Activated naive CD4-positive, alpha-beta T cell treated with anti-CD3 and anti-CD28 coated beads, Interleukin-2, amount 50 U/mL, for 72 hours (primary cell): Measurements from ENCODE around the gene STPG1. TPM values are rescaled to one million over a fixed set of nuclear protein-coding genes. Genes with fewer than 3 reads are reported as not detected.

Experiments
- ATAC-seq, 2 donors: fragments of 150-1000 bp; cut with Tn5 transposase; 2 replicates each; pipeline ENCODE4 v1.10.0; 2021; ENCODE audit warnings: mild to moderate bottlenecking in 2 of 2, moderate library complexity in 2 of 2
- DNase-seq, 2 donors: peaks; one replicate each; pipeline ENCODE4 v3.0.0; 2021 to 2022; ENCODE audit warnings: low spot score in 2 of 2
- H3K27ac Mint-ChIP-seq, 2 donors: one replicate each; pipeline ENCODE4 v1.8.0; 2022; ENCODE audit warnings: mild to moderate bottlenecking in 2 of 2, mixed read lengths in 2 of 2
- H3K36me3 Mint-ChIP-seq, 2 donors: one replicate each; pipeline ENCODE4 v1.8.0; 2022; ENCODE audit warnings: mixed read lengths in 2 of 2
- H3K9me3 Mint-ChIP-seq, 2 donors: one replicate each; pipeline ENCODE4 v1.8.0; 2022; ENCODE audit warnings: mixed read lengths in 2 of 2
- total RNA-seq, 2 donors: library from RNA; stranded (reverse); gene quantifications; one replicate each; pipeline ENCODE4 v1.2.3, GENCODE V29; 2022

The STPG1 gene
- total RNA-seq, 2 donors from 2014 or later, result 6.1 to 7.0 TPM

DNA sequence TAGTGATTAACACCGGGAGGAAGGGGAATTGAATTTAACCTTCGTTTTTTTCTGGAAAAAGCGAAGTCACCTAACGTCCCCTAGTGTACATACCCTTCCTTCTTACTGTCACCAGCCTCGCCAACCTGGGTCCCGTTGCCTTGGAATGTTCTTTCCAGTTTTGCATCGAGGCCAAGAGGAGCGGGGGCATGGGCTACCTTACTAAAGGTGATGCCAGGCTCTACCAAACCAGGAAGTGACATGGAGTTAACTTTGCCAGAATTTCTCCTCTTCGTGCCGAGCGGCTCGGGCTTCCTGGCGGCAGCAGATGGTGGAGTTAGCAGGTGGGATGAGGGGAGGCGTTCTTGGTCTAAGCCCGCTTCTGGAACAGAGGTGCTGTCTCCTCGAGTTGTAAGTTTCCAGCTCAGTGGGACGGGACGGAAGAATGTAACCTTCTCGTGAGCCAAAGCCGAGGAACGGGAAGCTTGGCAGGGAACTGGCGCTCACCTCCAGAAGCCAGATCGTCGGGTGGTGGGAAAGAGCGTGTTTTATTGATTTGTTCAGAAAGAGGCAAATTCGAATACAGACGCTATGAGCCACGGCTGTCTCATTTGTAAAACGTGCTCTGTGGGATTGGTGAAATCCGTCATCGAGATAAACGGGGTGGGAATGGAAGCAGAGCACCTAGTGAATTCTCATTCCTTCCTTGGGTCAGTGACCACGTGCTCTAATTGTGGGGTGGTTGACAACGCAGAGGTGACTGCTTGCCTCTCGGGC is 2.5 kb upstream of the STPG1 start:
- Mint-ChIP-seq H3K27ac (peak overlapping the region; percentile 96 to 97), H3K9me3 (no peaks in the 10 kb centered on the region), H3K36me3 (peaks cover 25% of the 10 kb centered on the region in 2 donors)
- ATAC-seq (peak in 1 of 2 donors; percentile 13), DNase-seq (peak in 1 of 2 donors; percentile 58)

GRCh38 chr1:24415334-24415909 is 1.8 kb upstream of the STPG1 start, which contains the start of gene NIPAL3:
Gene NIPAL3 (plus strand): TSS chr1:24415802. CDS start chr1:24419548, 3,746 bp downstream.
- Mint-ChIP-seq H3K36me3 (peaks cover 22 to 23% of the 10 kb centered on the region in 2 donors), H3K27ac (peak within 1 kb of the TSS; percentile 96 to 97), H3K9me3 (no peaks in the 10 kb centered on the region)
- DNase-seq (peak; percentile 96 to 99), ATAC-seq (peak; percentile 92 to 93)

GRCh38 chr1:24414775-24415333 is 1.3 kb upstream of the STPG1 start:
- ATAC-seq, result no peak
- Mint-ChIP-seq H3K36me3 (peaks cover 19 to 22% of the 10 kb centered on the region in 2 donors), H3K9me3 (no peaks in the 10 kb centered on the region), H3K27ac (peak overlapping the region; percentile 82 to 97)
- DNase-seq, result no peak

- H3K27ac Mint-ChIP-seq, result no peak overlapping the region
- H3K9me3 Mint-ChIP-seq, result no peaks in the 10 kb centered on the region
- no peak for DNase-seq
- no peak for ATAC-seq
- peaks cover 12 to 18% of the 10 kb centered on the region in 2 donors for H3K36me3 Mint-ChIP-seq
These were observed 1.2 kb downstream of the STPG1 start for GRCh38 chr1:24412408-24412807.

GRCh38 chr1:24411963-24412362 is 1.6 kb downstream of the STPG1 start:
- DNase-seq (no peak), ATAC-seq (no peak)
- Mint-ChIP-seq H3K9me3 (no peaks in the 10 kb centered on the region), H3K36me3 (peaks cover 12 to 18% of the 10 kb centered on the region in 2 donors), H3K27ac (no peak overlapping the region)

DNA sequence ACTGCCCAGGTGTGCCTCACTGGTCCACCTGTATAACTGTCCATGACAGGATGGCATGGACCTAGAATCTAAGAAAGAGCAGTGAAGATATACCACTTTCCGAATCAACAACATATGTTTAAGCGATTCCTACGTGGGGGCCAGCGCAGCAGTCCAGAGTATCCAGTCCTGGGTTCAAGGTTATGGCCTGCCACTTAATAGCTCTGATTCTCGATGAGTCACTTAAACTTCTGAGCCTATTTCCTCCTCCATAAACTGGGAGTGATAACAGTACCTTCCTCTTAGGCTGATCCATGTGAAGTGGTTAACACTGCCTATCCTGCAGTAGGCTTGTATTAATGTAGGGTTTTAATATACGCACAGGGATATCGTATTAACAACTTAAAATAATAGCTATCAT is 2.8 kb downstream of the STPG1 start:
- Mint-ChIP-seq H3K27ac (no peak overlapping the region), H3K36me3 (peaks cover 2 to 10% of the 10 kb centered on the region in 2 donors), H3K9me3 (no peaks in the 10 kb centered on the region)
- ATAC-seq, result no peak
- DNase-seq, result no peak

DNA sequence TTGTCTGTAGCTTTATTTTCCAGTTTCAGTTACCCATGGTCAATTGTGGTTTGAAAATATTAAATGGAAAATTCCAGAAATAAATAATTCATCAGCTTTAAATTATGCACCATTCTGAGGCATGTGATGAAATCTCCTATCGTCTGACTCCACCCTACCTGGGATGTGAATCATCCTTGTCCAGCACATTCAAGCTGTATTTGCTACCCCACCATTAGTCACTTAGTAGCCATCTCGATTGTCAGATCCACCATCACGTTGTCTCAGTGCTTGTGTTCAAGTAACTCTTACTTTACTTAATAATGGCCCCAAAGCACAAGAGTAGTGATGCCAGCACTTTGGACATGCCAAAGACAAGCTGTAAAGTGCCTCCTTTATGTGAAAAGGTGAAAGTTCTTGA is 4.0 kb downstream of the STPG1 start:
- Mint-ChIP-seq H3K9me3 (no peaks in the 10 kb centered on the region), H3K36me3 (peaks cover 0 to 8% of the 10 kb centered on the region in 2 donors), H3K27ac (no peak overlapping the region)
- ATAC-seq (no peak), DNase-seq (no peak)

GRCh38 chr1:24406788-24407187 is 6.8 kb downstream of the STPG1 start:
- Mint-ChIP-seq H3K27ac (no peak overlapping the region), H3K9me3 (no peaks in the 10 kb centered on the region), H3K36me3 (peaks cover 0 to 8% of the 10 kb centered on the region in 2 donors)
- ATAC-seq, result no peak
- DNase-seq, result no peak

GRCh38 chr1:24403806-24404205 is 9.8 kb downstream of the STPG1 start:
- Mint-ChIP-seq H3K9me3 (no peaks in the 10 kb centered on the region), H3K27ac (no peak overlapping the region), H3K36me3 (peaks cover 0 to 8% of the 10 kb centered on the region in 2 donors)
- DNase-seq, result no peak
- no peak for ATAC-seq

GRCh38 chr1:24400065-24400464 is 13.5 kb downstream of the STPG1 start:
- H3K9me3 Mint-ChIP-seq, result no peaks in the 10 kb centered on the region
- no peak for ATAC-seq
- H3K27ac Mint-ChIP-seq, result no peak overlapping the region
- DNase-seq, result no peak
- H3K36me3 Mint-ChIP-seq, result no peaks in the 10 kb centered on the region

- DNase-seq (no peak), ATAC-seq (no peak)
- Mint-ChIP-seq H3K27ac (peak overlapping the region in 1 of 2 donors; percentile 67), H3K9me3 (no peaks in the 10 kb centered on the region), H3K36me3 (peaks cover 0 to 8% of the 10 kb centered on the region in 2 donors)
These were observed 19.7 kb downstream of the STPG1 start for GRCh38 chr1:24393892-24394291.

DNA sequence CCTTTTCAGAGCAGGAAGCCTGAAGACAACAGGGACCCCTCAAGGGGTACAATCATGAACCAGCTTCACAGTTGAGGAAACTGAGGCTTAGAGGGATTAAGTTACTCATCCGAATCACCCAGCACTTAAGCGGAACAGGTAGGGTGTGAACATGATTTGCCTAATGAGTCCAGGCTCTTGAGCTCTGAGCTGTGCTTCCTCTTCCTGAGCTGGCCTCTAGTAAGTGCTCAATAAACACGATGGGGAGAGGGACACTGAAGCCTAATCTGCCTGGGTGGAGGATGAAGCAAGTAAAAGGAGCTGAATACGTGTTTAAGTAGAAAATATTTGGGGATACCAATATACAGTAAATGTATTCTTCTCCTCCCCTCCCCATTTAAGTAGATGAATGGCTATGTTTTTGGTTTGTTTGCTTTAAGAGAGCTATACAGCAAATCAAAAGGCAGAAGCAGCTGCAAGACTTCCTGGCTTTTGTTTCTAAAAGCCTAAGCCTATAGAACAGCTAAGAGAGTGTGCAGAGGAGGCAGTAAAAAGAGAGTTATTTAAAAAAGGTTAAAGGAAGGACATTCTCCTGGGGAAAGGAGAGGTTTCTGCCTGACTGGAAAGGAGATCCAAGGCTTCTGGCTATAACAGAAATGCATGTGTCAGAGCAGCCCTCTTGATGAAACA is 20.5 kb downstream of the STPG1 start:
- ATAC-seq (no peak), DNase-seq (no peak)
- no peaks in the 10 kb centered on the region for H3K9me3 Mint-ChIP-seq
- peak overlapping the region; percentile 67 for H3K27ac Mint-ChIP-seq
- H3K36me3 Mint-ChIP-seq, result peaks cover 0 to 8% of the 10 kb centered on the region in 2 donors

DNA sequence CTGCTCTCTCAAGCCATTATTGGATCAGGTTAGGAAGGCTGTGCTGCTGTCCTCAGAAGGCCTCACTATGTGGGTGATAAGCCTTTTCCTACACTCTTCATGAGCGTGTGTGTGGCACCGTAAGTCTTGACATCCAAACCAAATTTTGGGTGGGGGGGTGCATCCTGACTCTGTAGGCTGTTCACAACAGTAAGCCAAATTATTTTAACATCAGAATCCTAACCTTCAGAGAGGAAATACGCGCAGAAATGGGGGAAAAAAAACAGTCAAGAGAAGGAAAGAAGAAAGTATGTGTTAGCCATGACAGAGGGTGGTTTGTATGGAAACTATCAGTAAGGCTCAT is 21.0 kb downstream of the STPG1 start:
- DNase-seq, result no peak
- Mint-ChIP-seq H3K27ac (peak overlapping the region; percentile 67 to 84), H3K36me3 (peaks cover 0 to 8% of the 10 kb centered on the region in 2 donors), H3K9me3 (no peaks in the 10 kb centered on the region)
- peak; percentile 1 to 3 for ATAC-seq

GRCh38 chr1:24391882-24392603 is 21.5 kb downstream of the STPG1 start:
- Mint-ChIP-seq H3K9me3 (no peaks in the 10 kb centered on the region), H3K27ac (peak overlapping the region; percentile 67 to 90), H3K36me3 (peaks cover 1 to 8% of the 10 kb centered on the region in 2 donors)
- DNase-seq (peak; percentile 60 to 65), ATAC-seq (peak; percentile 83 to 88)

DNA sequence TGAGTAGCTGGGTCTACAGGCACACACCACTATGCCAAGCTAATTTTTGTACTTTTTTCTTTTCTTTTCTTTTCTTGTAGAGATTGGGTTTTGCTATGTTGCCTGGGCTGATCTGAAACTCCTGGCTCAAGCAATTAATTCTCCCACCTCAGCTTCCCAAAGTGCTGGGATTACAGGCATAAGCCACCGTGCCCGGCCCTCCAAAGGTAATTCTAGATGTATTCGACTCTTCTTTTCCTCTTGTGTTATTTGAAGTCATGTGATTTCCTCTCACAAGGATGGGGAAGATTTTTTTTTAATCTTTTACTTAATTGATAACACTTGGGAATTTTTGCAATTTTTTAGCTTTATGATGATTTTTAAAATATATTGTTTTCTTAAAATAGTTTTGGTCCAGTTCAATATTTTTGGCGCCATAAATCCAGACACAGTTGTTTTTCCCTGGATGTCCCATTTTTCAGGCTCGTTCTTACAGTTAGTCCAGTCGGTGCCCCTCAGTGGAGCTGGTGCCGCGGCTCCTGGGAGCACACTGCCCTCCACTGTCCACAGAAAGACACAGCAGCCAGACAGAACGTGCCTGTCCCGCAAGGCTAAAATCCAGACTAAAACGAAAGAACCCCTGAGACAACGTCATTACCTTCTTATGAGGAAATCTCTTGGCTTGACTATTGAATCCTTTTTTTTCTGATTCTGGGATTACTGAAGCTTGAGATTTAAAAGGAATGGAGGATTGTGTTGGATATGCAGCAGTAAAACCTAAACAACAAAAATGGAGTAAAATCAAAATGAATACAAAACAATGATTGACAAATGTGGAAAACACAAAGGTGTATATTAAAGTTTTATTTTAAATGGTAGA is 22.4 kb downstream of the STPG1 start:
- peak overlapping the region; percentile 67 to 90 for H3K27ac Mint-ChIP-seq
- no peaks in the 10 kb centered on the region for H3K9me3 Mint-ChIP-seq
- peak in 1 of 2 donors; percentile 69 for DNase-seq
- H3K36me3 Mint-ChIP-seq, result peaks cover 8 to 9% of the 10 kb centered on the region in 2 donors
- ATAC-seq, result peak; percentile 66 to 71
